Esophagus squamous epithelium (tissue), 4 donors: ENCODE measurements around the gene HMX2.

ENCODE experiments used
- CTCF ChIP-seq, 6 experiments: fragments of 450-650 bp in 4 of 6; fragments of 200-600 bp in 2 of 6; sonication (generic) in 2 of 6; IDR thresholded peaks; one replicate each; pipeline ENCODE4 v1.5.1; 2016 to 2019; ENCODE audit warnings: antibody characterized with exemption in 6 of 6, mild to moderate bottlenecking in 4 of 6, moderate library complexity in 4 of 6
- POLR2A ChIP-seq, 4 donors: fragments of 450-650 bp; IDR thresholded peaks; one replicate each; pipeline ENCODE4 v1.6.1; 2017; ENCODE audit warnings: antibody characterized with exemption in 4 of 4, mild to moderate bottlenecking in 4 of 4, moderate library complexity in 3 of 4

GRCh38 chr10:123150271-123150985, 2.5 kb downstream of the HMX2 start:
- TF ChIP-seq CTCF (IDR thresholded peaks at IDR 0.05): no peak
- no peak for TF ChIP-seq POLR2A (IDR thresholded peaks at IDR 0.05)
